GM21390 (cell line): ENCODE measurements around the gene NDUFV3.
"Not testable (repeated sequence)": the region's sequence is repeated elsewhere in the genome, so short reads cannot be mapped to it uniquely, and the experiment has no call there.

Experiments
- ATAC-seq: cut with Tn5 transposase; IDR thresholded peaks from one replicate; pipeline ENCODE4 v1.9.1; 2021; ENCODE audit not compliant: unreplicated experiment

The NDUFV3 gene

DNA sequence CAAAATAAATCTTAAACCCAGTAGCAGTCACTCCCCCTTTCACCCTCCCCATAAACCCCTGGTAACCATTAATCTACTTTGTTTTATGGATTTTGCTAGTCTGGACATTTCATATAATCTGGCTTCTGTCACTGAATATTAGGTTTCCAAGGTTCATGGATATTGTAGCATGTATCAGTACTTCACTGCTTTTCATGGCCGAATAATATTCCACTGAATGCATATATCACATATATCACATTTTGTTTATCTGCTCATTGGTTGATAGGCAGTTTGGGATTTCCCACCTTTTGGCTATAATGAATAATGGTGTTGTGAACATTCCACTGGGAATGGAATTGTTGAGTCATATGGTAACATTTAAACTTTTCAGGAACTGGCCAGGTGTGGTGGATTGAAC is 9.2 kb upstream of the NDUFV3 start:
- no peak for ATAC-seq

DNA sequence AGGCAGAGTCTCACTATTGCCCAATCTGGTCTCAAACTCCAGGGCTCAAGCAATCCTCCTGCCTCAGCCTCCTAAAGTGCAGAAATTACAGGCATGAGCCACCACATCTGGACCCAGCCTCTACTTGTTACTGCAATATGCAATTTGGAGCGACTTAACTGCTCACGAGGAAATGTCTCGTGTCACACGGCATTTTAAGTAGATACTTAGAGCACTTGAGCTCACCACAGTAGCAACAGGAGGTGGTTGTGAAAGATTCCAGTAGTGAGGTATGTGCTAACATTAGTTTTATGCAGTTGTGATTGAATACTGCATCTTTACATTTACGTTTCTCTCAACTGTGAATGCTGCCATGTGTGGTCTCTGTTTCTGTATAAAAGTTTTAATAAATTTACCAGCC is 5.8 kb upstream of the NDUFV3 start:
- ATAC-seq, result no peak

DNA sequence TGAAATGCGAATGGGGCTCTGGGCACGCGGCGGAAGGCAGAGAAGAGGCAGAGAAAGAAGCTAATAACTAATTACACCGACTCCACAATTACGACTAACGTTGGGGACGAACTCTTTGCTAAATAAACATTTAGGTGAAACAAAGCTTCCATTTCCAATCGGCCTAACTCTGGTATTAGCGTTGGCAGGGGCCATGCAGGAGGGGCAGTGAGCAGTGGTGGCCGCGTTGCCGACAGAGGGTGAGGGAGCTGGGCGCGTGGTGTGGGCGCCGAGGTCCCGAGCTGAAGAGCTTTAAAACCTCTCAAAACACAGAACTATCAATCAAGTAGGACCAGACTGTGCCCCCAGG is 553 bp upstream of the NDUFV3 start:
- no peak for ATAC-seq

DNA sequence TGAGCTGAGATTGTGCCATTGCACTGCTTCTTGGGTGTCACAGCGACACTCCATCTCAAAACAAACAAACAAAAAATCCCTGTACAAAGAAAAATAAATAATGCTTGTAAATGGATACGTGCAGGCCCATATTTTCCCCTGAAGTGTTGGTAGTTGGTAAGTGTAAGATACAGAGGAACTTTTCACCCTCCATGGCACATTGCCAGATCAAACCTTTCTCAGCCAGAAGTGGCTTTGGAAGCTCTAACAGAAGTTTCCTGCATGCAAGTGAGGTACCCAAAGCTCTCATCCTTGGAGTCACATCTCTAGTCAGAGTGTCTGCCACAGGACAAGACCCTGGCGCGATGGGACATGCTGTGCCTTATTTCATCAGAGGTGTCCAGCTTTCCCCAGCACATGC is 7.3 kb downstream of the NDUFV3 start:
- no peak for ATAC-seq

DNA sequence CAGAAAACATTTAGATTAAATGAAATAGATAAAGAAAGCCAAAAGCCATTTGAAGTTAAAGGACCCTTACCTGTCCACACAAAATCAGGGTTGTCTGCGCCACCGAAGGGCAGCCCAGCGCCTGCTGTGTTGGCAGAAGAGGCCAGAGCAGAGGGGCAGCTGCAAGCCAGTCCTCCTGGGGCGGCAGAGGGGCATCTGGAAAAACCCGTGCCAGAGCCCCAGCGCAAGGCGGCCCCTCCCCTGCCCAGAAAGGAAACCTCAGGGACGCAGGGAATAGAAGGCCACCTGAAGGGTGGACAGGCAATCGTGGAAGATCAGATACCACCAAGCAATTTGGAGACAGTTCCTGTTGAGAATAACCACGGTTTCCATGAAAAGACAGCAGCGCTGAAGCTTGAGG is 10.7 kb downstream of the NDUFV3 start:
- no peak for ATAC-seq

DNA sequence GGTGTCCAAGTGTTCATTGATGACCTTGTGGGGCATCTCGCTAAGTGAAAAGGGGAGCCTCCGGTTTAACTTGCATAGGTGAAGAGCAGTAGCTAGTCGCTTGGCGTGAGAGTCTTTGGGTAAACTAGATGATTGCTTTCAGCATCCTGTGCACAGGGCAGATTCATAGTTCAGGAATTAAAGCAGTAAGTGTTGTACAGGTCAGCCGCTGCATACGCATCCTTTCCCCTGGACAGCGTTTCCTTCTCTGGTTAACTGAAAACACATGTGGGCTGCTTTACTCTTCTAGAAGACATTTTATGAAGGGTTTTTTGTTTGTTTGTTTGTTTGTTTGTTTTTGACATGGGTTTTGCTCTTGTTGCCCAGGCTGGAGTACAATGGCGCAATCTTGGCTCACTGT is 12.1 kb downstream of the NDUFV3 start:
- no peak for ATAC-seq

DNA sequence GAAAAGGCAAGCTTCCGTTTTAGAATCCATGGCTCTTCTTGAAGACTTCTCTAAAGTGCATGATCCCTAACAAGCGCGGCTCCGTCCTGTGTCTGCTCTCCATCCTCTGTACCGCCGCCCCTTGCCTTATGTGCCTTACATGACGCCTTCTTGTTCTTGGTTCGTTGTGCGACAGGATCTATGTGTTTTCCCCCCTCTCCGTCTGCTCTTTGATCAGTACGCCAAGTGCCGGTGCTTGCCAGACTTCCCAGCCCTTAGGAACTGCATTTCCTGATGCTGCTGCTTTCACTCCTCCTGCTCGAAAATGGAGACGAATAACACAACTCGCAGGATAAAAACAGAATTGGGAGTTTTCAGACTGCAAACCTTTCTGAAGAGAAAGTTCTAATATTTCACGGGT is 13.1 kb downstream of the NDUFV3 start:
- no peak for ATAC-seq

DNA sequence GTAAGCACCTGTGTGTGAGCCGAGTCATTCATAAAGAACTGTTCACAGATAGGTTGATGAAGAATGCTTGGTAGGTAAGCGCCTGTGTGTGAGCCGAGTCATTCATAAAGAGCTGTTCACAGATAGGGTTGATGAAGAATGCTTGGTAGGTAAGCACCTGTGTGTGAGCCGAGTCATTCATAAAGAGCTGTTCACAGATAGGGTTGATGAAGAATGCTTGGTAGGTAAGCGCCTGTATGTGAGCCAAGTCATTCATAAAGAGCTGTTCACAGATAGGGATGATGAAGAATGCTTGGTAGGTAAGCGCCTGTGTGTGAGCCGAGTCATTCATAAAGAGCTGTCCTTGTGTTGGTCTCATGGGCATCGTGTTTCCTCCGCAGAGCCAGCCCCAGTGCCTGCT is 15.4 kb downstream of the NDUFV3 start:
- ATAC-seq, result not testable (repeated sequence)

DNA sequence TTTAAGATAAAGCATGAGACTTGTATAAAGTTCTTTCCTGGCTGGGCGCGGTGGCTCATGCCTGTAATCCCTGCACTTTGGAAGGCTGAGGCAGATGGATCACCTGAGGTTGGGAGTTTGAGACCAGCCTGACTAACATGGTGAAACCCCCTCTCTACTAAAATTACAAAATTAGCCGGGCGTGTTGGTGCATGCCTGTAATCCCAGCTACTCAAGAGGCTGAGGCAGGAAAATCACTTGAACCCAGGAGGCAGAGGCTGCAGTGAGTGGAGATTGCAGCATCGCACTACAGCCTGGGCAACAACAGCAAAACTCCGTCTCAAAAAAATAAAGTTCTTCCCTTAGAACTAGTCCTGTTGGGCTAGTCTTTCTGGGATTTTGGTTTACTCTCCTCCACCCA is 18.8 kb downstream of the NDUFV3 start:
- not testable (repeated sequence) for ATAC-seq

DNA sequence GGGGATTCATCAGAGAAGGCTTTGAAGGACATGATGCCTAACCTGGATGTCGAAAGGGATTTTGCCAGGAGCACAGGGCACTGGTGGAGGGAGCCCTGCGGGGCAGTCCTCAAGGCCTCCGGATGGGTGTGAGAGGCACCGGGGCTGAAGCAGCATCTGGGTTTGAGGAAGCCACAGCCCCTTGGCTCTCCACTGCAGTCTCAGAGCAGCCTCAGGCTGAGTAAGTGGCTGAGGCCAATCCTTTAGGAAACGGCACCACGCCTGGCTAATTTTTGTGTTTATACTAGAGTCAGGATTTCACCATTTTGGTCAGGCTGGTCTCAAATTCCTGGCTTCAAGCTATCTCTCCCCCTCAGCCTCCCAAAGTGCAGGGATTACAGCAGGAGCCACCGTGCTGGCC is 20.4 kb downstream of the NDUFV3 start:
- no peak for ATAC-seq

DNA sequence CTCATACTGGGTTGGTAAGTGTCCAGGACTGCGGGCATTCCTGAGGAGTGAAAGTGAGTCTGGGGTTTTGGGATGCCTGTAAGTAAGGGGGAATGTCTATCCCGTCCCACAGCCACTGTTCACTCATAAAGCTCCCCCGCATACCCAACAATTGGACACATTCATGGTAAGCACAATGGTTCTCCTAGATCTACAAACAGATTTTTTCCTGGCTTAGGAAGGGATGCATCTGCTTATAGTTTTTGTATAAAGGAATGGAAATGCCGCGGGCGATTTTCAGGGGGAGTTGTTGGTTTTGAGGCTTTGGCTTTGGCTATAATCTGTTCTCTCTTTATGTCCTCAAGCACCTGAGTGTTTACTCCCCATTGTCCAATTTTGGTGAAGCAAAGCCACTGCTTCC is 25.2 kb downstream of the NDUFV3 start:
- ATAC-seq, result no peak

DNA sequence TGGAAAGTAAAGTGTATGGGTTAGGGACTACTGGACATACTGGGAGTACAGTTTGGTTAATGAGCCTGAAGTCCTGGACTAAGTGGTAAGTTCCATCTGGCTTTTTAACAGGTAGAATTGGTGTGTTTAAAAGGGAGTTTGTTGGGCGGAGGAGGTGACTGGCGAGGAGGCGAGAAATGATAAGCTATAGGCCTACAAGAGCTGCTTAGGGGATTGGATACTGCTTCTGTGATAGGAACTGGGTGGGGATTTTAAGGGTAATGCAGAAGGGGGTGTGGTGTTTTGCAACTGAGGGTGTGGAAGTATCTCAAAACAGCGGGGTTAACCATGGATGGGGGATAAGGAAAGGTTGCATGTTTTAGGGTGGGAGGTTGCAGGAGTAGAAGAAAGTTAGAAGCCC is 28.8 kb downstream of the NDUFV3 start:
- ATAC-seq, result no peak

DNA sequence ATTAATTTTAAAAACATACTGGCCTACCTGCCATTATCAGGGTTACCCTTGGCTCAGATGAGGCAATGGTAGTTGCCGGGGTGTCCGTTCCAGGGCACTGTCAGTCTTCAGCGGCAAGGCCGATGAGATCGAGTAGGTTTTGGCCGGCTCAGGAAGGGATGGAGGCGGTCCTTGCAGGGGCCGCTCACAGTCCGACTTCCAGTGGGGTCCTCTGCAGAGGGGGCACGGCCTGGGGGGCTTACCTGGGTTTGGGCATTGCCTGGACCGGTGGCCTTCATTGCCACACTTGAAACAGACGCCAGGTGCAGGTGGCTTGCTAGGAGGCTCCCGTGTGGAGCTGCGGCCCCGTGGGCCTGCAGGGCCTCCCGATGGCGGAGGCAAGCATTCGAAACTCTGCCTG is 29.8 kb downstream of the NDUFV3 start:
- ATAC-seq, result no peak

DNA sequence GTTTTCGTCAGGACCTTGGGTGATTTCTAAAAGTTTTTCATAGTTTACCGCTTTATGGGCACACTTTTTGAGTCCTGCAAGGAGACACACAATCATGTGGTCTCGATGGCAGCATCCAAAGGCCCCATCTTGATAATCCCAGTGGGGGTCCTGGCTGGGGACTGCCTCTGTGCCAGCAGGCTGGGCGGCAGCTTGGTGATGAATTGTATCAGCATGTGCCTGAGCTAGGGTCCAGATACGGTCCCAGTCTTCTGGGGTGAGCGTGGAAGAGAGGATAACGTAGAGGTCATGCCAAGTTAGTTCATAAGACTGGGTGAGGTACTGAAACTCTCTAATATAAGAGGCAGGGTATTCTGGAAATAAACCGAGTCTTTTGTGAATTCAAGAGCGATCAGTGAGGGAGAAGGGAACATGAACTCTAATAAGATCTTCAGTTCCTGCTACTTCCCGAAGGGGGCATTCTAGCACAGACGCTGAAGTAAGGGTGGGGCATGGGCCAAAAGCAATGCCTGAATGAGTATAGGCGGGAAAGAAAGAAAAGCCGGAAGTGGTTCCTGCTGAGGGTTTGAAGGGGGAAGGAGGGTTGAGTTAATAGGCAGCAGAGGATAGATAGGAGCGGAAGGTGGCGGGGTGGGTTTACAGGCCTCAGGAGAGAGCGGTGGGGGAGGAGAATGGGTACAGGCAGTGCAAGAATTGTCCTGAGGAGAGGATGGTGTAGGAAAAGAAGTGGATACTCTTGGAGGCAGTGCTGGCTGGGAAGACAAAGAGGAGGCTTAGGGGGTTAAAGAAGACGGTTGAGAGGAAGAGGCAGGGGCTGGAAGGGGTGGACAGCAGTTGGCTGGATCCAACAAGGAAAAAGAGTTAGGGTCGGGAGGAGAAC is 30.7 kb downstream of the NDUFV3 start:
- ATAC-seq, result no peak

DNA sequence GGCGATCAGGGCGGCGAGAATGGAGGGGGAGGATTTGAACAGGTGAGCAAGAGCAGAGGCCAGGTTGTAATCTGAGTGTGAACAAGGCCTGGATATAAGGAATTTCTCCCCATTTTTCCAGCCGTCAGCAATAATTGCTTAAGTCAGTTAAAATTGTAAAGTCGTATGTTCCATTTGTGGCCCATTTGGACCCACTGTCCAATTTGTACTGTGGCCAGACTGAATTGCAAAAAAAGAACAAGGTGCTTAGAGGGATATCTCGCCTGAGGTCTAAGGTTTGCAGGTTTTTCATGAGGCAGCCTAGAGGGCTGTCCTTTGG is 31.3 kb downstream of the NDUFV3 start:
- no peak for ATAC-seq

DNA sequence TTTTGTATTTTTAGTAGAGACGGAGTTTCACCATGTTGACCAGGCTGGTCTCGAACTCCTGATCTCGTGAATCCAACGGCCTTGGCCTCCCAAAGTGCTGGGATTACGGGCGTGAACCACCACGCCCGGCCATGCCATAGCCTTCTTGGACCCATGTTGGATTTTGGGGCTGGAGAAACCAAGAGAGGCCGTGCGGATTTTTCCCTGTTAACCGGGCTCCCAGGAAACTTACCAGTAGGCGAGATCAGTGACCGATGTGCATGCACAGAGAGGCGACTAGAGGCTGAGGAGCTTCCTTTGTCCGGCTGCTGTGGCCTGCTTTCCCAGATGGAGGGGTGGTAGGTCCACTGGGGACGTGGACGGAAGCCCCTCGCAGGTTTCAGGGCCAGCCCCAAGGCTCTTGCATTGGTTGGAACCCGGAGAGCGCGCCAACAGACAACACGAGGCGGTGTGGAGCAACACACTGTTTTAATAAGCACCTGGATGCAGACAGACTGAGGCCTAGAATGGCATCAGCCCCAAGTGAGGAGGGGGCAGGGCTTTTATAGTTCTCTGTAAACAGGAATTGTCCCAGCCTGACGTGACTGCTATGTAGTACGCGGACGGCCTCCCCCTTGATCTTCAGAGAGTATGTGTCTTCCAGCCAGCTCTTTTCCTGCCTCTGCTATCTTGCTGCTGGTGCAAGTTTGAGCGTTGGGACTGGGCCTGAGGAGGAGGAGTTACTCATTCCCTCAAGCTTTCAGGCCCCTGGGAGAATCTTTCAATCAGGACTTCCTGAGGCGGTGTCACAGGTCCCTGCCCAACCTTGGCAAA is 32.2 kb downstream of the NDUFV3 start, which contains the start of gene ERVH48-1:
Gene ERVH48-1, minus strand, starts transcription at position 517 of the 813 bp plus-strand sequence. CDS start 6,624 bp downstream, outside the sequence.
- no peak for ATAC-seq

DNA sequence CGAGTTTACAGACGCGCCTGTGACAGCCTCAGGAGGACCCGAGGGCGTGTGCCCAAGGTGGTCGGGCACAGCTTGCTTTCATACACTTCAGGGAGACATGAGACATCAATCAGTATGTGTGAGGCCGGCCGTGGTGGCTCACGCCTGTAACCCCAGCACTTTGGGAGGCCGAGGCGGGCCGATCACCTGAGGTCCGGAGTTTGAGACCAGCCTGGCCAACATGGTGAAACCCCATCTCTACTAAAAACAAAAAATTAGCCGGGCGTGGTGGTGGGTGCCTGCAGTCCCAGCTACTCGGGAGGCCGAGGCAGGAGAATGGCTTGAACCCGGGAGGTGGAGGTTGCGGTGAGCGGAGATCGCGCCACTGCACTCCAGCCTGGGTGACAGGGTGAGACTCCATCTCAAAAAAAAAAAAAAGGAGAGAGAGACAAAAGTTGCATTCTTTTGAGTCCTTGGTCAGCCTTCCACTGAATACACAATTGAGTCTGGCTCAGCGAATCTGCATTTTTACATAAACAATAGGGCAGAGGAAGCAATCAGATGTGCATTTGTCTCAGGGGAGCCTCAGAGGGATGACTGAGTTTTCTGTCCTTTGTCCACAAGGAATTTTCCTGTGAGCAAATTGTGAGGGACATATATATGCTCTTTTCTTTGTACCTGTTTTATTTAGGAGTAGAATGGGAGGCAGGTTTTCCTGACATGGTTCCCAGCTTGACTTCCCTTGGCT is 34.5 kb downstream of the NDUFV3 start:
- not testable (repeated sequence) for ATAC-seq

DNA sequence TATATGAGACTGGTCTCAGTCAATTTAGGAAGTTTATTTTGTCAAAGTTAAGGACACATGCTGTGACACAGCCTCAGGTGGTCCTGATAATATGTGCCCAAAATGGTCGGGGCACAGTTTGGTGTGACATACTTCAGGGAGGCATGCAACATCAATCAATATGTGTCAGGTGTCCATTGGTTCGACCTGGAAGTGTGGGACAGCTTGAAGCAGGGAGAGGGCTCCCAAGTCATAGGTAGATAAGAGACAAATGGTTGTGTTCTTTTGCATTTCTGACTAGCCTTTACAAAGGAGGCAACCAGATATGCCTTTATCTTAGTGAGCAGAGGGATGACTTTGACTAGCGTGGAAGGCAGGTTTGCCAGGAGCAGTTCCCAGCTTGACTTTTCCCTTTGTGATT is 36.9 kb downstream of the NDUFV3 start:
- no peak for ATAC-seq

DNA sequence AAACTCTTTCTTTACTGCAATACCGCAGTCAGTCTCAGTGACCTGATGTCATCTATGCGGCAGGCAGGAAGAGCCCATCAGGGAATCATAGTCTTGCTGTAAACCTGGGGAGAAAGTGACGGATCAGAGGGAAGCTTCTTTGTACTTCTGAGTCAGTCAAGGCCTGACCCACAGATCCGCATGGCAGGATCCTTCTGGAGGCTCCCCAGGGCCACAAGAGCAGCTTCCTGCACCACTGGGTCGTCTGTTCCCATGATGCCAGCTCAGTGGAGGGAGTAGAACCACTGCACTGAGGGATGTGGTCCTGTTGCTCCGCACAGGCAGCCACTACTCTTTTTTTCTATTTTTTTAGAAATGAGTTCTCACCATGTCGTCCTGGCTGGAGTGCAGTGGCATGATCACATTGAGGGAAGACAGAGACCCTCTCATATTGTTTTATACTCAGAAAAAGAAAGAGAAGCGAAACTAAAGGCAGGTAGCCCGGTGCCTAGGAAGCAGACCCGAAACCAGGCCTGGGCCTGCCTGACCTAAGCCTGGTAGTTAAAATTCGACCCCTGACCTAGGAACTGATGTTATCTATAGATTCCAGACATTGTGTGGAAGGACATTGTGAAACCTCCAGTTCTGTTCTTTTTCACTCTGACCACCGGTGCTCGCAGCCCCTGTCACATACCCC is 38.6 kb downstream of the NDUFV3 start:
- ATAC-seq, result no peak

DNA sequence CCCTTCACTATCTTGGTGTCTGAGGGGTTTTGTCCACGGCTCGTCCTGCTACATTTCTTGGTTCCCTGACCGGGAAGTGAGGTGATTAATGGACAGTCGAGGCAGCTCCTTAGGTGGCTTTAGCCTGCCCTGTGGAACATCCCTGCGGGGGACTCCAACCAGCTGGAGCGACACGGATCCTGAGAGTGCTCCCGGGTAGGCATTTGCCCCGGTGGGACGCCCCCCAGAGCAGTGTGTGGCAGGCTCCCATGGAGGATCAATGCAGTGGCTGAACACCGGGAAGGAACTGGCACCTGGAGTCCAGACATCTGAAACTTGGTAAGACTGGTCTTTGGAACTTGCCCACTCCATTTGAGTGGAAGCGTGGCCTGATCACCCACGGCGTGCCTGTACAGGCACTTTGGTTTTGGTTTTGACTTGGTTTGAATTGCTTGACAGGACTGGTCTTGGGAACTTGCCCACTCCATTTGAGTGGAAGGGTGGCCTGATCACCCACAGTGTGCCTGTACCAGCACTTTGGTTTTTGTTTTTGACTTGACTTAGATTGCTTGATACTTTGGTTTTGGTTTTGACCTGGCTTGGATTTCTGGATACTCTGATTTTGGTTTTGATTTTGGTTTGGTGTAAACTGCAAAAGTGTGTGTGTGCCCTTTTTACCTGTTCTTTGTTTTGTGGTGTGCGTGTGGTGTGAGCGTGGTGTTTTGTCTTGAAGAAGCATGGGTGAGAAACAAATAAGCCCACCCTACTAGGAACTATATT is 39.4 kb downstream of the NDUFV3 start:
- ATAC-seq, result not testable (repeated sequence)
